Measurements from ENCODE around the gene LIMS2.

LIMS2 gene

DNA sequence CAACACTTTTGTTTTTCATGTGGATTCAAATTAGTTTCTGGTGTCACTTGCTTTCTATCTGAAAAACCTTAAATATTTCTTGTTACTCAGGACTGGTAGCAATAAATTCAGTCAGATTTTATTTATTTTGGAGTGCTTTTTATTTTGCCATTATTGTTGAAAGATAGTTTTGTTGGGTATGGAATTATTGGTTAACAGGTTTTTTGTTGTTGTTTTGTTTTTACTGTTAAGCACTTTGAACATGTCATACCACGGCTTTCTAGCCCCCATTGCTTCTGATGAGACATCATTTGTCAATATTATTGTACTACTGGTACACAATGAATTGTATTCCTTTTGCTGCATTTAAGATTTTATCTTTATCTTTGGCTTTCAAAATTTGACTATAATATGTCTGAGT, 13.1 kb upstream of the LIMS2 start:
- DNase-seq (ENCODE audit: extremely low read depth, low read depth): no peak
- TF ChIP-seq, protein P1, sequence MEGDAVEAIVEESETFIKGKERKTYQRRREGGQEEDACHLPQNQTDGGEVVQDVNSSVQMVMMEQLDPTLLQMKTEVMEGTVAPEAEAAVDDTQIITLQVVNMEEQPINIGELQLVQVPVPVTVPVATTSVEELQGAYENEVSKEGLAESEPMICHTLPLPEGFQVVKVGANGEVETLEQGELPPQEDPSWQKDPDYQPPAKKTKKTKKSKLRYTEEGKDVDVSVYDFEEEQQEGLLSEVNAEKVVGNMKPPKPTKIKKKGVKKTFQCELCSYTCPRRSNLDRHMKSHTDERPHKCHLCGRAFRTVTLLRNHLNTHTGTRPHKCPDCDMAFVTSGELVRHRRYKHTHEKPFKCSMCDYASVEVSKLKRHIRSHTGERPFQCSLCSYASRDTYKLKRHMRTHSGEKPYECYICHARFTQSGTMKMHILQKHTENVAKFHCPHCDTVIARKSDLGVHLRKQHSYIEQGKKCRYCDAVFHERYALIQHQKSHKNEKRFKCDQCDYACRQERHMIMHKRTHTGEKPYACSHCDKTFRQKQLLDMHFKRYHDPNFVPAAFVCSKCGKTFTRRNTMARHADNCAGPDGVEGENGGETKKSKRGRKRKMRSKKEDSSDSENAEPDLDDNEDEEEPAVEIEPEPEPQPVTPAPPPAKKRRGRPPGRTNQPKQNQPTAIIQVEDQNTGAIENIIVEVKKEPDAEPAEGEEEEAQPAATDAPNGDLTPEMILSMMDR (IDR thresholded peaks at IDR 0.05; ENCODE audit: low read depth, low read length): no peak

DNA sequence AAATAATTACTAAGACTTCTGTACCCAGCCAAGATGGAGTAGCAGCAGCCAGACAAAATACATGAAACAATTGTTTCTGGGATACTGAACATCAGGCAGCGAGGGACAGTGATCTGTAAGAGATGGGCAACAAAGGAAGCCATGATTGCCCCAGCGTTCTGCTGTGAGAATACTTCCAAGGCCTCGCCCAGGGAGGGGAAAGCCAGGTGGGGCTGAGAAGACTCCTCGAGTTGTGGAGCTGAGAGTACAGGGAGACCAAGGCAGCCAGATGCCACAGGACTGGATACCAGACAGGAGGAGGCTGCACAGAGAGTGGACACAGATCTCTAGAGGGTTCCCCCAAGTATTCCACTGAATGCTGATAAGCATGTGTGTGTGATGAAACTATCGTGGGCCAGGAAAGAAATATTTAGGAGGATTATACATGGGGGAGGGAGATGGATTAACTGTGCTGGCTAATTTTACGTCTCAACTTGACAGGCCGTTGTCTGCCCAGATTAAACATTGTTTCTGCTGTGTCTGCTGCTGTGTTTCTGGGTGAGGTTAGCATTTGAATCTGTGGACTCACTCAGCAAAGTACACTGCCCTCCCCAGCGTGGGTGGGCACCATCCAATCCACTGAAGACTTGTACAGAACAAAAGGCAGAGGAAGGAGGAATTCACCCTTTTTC, 10.2 kb upstream of the LIMS2 start:
- TF ChIP-seq, protein P1 (IDR thresholded peaks at IDR 0.05; ENCODE audit: low read depth, low read length): no peak
- no peak for DNase-seq (ENCODE audit: extremely low read depth, low read depth)

DNA sequence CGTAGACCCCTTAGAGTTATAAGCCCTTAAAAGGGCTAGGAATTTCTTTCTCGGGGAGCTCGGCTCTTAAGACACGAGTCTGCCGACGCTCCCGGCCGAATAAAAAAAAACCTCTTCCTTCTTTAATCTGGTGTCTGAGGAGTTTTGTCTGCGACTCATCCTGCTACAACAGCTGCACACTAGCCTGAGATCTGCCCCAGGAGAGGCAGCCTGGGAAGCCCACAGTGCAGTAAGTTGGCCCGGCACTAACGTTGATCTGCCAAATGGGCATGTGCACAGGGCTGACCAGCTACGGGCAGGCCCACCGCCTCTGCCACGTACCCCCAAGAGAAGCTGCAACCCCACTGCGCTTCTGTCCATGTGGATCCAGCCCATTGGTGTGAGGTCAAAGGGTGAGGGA, 8.4 kb upstream of the LIMS2 start:
- TF ChIP-seq, protein P1 (IDR thresholded peaks at IDR 0.05; ENCODE audit: low read depth, low read length): no peak
- DNase-seq (ENCODE audit: extremely low read depth, low read depth): no peak

DNA sequence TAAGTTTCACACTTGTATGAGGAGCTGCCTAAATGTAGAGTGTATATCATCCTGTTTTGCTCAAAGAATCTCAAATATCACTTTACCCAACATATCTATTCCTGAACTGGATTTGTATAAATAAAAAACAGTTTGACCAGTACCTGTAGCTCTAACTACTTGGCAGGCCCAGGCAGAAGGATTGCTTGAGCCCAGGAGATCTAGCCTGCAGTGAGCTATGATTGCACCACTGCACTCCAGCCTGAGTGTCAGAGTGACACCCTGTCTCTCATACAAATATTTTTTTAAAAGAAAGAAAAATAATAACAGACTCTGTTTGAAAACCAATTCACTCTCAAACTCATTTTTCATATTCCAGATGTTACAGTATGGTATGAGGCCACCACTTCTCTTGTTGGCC, 7.7 kb upstream of the LIMS2 start:
- DNase-seq (ENCODE audit: extremely low read depth, low read depth): no peak
- TF ChIP-seq, protein P1 (IDR thresholded peaks at IDR 0.05; ENCODE audit: low read depth, low read length): no peak

DNA sequence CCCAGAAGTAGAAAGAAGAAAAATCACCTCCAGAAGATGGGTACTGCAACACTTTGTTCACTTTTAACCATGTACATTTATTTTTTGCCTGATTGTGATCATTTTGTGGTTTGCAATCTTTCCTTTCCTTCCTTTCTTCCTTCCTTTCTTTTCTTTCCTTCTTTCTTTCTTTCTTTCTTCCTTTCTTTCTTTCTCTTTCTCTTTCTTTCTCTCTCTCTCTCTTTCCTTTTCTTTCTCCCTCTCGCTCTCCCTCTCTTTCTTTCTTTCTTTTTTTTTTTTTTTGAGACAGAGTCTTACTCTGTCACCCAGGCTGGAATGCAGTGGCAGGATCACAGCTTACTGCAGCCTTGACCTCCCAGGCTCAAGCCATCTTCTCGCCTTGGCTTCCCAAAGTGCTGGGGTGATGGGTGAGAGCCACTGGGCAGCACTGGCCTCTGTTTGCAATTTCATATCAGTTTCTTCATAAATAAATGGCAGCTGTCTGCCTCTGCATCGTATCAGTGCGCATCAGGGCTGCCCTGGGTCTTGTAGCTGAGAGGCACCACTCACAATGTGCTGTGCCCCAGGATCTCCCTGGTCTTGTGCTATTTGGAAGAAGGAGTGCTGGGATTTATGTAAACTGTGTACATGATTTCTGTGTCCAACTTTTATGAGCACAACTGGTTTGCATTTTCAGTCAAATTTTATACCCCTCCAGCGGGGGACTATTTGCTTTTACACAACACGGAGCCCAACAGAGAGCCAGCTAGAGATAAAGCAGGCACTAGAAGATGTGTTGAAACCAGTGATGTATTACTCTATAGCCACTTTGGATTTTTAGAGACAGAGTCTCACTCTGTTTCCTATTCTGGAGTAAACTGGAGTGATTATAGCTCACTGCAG, 6.9 kb upstream of the LIMS2 start:
- no peak for DNase-seq (ENCODE audit: extremely low read depth, low read depth)
- TF ChIP-seq, protein P1 (IDR thresholded peaks at IDR 0.05; ENCODE audit: low read depth, low read length): no peak

DNA sequence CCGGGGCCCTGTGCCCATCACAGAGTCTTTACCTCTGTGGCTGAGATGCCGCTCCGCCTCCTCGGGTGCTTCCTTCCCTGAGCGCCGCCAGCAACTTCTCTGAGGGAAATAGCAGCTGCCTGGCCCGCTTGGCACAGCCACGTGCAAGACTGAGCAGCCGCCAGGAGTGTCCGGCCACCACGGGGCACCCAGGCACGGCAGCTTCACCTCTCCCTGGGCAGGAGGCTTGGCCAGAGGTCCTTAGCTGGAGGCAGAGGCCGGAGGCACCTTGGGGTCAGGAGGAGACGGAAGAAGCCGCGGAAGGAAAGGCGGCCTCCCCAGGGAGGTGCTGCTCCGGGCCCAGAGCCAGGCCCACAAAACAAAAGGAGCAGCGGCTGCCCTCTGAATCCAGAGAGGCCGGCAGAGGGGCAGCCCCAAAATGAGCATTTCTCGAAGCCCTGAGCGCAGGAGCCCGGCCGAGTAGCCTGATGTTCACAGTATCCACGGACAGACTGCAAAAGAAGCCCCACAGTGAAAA, 6.0 kb upstream of the LIMS2 start:
- TF ChIP-seq, protein P1 (IDR thresholded peaks at IDR 0.05; ENCODE audit: low read depth, low read length): no peak
- no peak for DNase-seq (ENCODE audit: extremely low read depth, low read depth)

DNA sequence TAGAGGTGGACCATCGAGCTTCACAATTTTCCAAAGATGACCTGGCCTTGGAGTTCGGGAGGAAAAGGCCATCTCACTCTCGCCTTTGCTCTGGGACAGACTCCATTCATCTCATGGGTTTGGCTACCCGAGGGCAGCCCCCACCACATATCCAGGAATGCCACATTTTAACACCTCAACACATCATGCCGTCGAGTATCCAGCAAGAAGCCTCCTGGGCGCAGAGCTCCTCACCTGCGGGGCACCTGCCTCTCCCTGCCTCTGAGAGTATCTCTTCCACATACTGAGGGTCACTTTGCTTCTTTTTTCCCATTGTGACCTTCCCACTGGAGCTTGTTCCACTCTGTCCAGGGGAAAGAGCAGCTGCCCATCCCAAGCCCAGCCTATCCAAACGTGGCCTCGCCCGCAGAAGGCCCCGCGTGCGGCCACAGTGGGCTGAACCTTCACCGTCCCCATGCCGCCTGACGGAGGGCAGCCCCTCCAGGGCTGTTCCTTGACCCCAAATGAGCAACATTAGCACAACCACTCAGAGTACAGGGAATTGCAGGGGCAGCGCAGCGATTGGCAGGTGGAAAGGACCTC, 5.5 kb upstream of the LIMS2 start:
- no peak for DNase-seq (ENCODE audit: extremely low read depth, low read depth)

More for the DNA sequence above, 5.5 kb upstream of the LIMS2 start:
- TF ChIP-seq, protein P1 (IDR thresholded peaks at IDR 0.05; ENCODE audit: low read depth, low read length): no peak

Data from AG09319 (cell line).